ENCODE data around the gene MTERF2. TPM values are rescaled to one million over a fixed set of nuclear protein-coding genes. Genes with fewer than 3 reads are reported as not detected.

The MTERF2 gene
- total RNA-seq, 1 experiment from 2014 or later, result 10.9 TPM

DNA sequence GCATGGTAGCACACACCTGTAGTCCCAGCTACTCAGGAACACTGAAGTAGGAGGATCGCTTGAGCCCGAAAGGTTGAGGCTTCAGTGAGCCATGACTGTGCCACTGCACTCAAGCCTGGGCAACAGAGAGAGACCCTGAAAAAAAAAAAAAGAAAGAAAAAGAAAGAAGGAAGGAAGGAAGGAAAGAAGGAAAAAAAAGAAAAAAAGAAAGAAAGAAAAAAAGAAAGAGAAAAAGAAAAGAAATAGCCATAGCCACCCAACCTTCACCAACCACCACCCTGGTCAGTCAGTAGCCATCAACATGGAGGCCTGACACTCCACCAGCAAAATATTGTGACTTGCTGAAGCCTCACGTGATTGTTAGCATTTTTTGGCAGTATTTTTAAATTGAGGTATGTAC is 52.7 kb downstream of the MTERF2 start:
- intact Hi-C loops (cut with micrococcal nuclease; ENCODE audit: unreplicated experiment) (no loop called here), in situ Hi-C loops (cut with HindIII; ENCODE audit: low pct_unique_long_range_greater_than_20kb, low sequenced_read_pairs) (no loop called here)
- BruUV-seq (replicated peaks), result no TSS peak
- Histone ChIP-seq H3K27me3 (ENCODE audit: control insufficient read depth, insufficient read depth, low read length) (no peaks in the 10 kb centered on the region), H3K9me3 (ENCODE audit: control insufficient read depth, insufficient read depth, low read depth, low read length) (no peaks in the 10 kb centered on the region), H3K4me1 (ENCODE audit: control insufficient read depth, insufficient read depth, low read length) (no peaks in the 10 kb centered on the region), H3K4me3 (ENCODE audit: low read depth in 2 of 2, low read length in 2 of 2) (no peak overlapping the region), H3K36me3 (ENCODE audit: control insufficient read depth, insufficient read depth, low read length) (no peaks in the 10 kb centered on the region), H3K27ac (ENCODE audit: low read length) (no peak overlapping the region)
- ATAC-seq (no peak), DNase-seq (ENCODE audit: low read depth, low spot score) (no peak)
- POLR2A ChIA-PET, result no interaction called here
- TF ChIP-seq, protein P1, sequence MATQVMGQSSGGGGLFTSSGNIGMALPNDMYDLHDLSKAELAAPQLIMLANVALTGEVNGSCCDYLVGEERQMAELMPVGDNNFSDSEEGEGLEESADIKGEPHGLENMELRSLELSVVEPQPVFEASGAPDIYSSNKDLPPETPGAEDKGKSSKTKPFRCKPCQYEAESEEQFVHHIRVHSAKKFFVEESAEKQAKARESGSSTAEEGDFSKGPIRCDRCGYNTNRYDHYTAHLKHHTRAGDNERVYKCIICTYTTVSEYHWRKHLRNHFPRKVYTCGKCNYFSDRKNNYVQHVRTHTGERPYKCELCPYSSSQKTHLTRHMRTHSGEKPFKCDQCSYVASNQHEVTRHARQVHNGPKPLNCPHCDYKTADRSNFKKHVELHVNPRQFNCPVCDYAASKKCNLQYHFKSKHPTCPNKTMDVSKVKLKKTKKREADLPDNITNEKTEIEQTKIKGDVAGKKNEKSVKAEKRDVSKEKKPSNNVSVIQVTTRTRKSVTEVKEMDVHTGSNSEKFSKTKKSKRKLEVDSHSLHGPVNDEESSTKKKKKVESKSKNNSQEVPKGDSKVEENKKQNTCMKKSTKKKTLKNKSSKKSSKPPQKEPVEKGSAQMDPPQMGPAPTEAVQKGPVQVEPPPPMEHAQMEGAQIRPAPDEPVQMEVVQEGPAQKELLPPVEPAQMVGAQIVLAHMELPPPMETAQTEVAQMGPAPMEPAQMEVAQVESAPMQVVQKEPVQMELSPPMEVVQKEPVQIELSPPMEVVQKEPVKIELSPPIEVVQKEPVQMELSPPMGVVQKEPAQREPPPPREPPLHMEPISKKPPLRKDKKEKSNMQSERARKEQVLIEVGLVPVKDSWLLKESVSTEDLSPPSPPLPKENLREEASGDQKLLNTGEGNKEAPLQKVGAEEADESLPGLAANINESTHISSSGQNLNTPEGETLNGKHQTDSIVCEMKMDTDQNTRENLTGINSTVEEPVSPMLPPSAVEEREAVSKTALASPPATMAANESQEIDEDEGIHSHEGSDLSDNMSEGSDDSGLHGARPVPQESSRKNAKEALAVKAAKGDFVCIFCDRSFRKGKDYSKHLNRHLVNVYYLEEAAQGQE (IDR thresholded peaks at IDR 0.05; ENCODE audit: insufficient read depth in 1 of 2, low read depth in 2 of 2, low read length in 1 of 2), result no peak
- no peak for TF ChIP-seq SIN3A (IDR thresholded peaks at IDR 0.05; ENCODE audit: borderline replicate concordance, insufficient read depth, low read depth, low read length)
- TF ChIP-seq, protein P2, sequence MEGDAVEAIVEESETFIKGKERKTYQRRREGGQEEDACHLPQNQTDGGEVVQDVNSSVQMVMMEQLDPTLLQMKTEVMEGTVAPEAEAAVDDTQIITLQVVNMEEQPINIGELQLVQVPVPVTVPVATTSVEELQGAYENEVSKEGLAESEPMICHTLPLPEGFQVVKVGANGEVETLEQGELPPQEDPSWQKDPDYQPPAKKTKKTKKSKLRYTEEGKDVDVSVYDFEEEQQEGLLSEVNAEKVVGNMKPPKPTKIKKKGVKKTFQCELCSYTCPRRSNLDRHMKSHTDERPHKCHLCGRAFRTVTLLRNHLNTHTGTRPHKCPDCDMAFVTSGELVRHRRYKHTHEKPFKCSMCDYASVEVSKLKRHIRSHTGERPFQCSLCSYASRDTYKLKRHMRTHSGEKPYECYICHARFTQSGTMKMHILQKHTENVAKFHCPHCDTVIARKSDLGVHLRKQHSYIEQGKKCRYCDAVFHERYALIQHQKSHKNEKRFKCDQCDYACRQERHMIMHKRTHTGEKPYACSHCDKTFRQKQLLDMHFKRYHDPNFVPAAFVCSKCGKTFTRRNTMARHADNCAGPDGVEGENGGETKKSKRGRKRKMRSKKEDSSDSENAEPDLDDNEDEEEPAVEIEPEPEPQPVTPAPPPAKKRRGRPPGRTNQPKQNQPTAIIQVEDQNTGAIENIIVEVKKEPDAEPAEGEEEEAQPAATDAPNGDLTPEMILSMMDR (IDR thresholded peaks at IDR 0.05), result no peak
- no peak for TF ChIP-seq POLR2AphosphoS5 (IDR thresholded peaks at IDR 0.05; ENCODE audit: low read depth, low read length)
- TF ChIP-seq TCF7L2 (IDR thresholded peaks at IDR 0.05; ENCODE audit: low read depth, low read length), result no peak
- CTCF ChIA-PET, result no interaction called here

Other genes starting within 250 kb of the MTERF2 start
- 16.1 TPM for gene RIC8B, start 212.5 kb downstream of the MTERF2 start, total RNA-seq (2021; ENCODE audit: unreplicated experiment)
- gene TMEM263, start 31.2 kb downstream of the MTERF2 start, total RNA-seq (2021; ENCODE audit: unreplicated experiment), result 35.0 TPM
- 43.8 TPM for gene CRY1, start 106.4 kb upstream of the MTERF2 start, total RNA-seq (2021; ENCODE audit: unreplicated experiment)